Activated T-helper 1 cell treated with anti-CD3 and anti-CD28 coated beads, Interleukin-12 subunit alpha, Interleukin-12 subunit beta, Interleukin-2, Interleukin-4 antibody, amounts not matched to agents 30 ng/mL and 10 ng/mL and 1 ng/mL, durations not matched to agents 14 hours and 24 hours and 36 hours (primary cell): Measurements from ENCODE around the gene TNFRSF6B. TPM values are rescaled to one million over a fixed set of nuclear protein-coding genes. Genes with fewer than 3 reads are reported as not detected.
A peak's percentile ranks its signal among the peaks of the same experiment; 100 is the strongest.
"Not testable (repeated sequence)": the region's sequence is repeated elsewhere in the genome, so short reads cannot be mapped to it uniquely, and the experiment has no call there.

Experiments used
- DNase-seq: peaks from one replicate; pipeline ENCODE4 v3.0.0; 2021; ENCODE audit warnings: low spot score
- H3K27ac Mint-ChIP-seq: one replicate; pipeline ENCODE4 v1.8.0; 2021; ENCODE audit warnings: mild to moderate bottlenecking, mixed read lengths
- H3K27me3 Mint-ChIP-seq: one replicate; pipeline ENCODE4 v1.8.0; 2022; ENCODE audit warnings: mild to moderate bottlenecking, moderate library complexity, mixed read lengths; ENCODE audit not compliant: insufficient read depth
- H3K36me3 Mint-ChIP-seq: one replicate; pipeline ENCODE4 v1.8.0; 2021; ENCODE audit warnings: low read depth, mixed read lengths
- H3K4me1 Mint-ChIP-seq: one replicate; pipeline ENCODE4 v1.8.0; 2021; ENCODE audit warnings: low read depth, mixed read lengths
- H3K4me3 Mint-ChIP-seq: one replicate; pipeline ENCODE4 v1.8.0; 2021; ENCODE audit warnings: mild to moderate bottlenecking, moderate library complexity, mixed read lengths
- H3K9me3 Mint-ChIP-seq: one replicate; pipeline ENCODE4 v1.8.0; 2021; ENCODE audit warnings: mixed read lengths
- intact Hi-C: fragments of 100-400 bp; cut with micrococcal nuclease; formaldehyde crosslinking; loops from one replicate; pipeline ENCODE4 v1.15.1; 2024
- total RNA-seq: library from RNA; stranded (reverse); gene quantifications from 2 replicates; pipeline ENCODE4 v1.2.3, GENCODE V29; 2022

Gene TNFRSF6B
- total RNA-seq, 1 donor from 2014 or later = not detected

GRCh38 chr20:63657937-63658748, 38.3 kb upstream of the TNFRSF6B start, which contains the start of gene RTEL1:
Gene RTEL1, plus strand, starts transcription at chr20:63658312. Its CDS starts 1,091 bp downstream, at chr20:63659403.
- peaks cover 41% of the 10 kb centered on the region for H3K4me1 Mint-ChIP-seq
- H3K27me3 Mint-ChIP-seq = peaks cover 7% of the 10 kb centered on the region
- peaks cover 9% of the 10 kb centered on the region for H3K36me3 Mint-ChIP-seq
- peak; percentile 87 for DNase-seq
- peak within 1 kb of the TSS; percentile 95 for H3K27ac Mint-ChIP-seq
- H3K4me3 Mint-ChIP-seq = peak within 1 kb of the TSS; percentile 94
- no peaks in the 10 kb centered on the region for H3K9me3 Mint-ChIP-seq
- intact Hi-C loops = loop anchor here (1.0 to 5.0 kb wide), 7 partner anchors 30 to 419 kb away; partner anchors contain the start of genes ARFRP1, RGS19, TPD52L2 and UCKL1

- peaks cover 40% of the 10 kb centered on the region for H3K4me1 Mint-ChIP-seq
- intact Hi-C loops = loop anchor here (1.0 to 5.0 kb wide), 7 partner anchors 30 to 419 kb away; partner anchors contain the start of genes ARFRP1, RGS19, TPD52L2 and UCKL1
- DNase-seq = no peak
- peaks cover 7% of the 10 kb centered on the region for H3K27me3 Mint-ChIP-seq
- H3K27ac Mint-ChIP-seq = peak overlapping the region; percentile 95
- H3K9me3 Mint-ChIP-seq = no peaks in the 10 kb centered on the region
- peak overlapping the region; percentile 94 for H3K4me3 Mint-ChIP-seq
- peaks cover 9% of the 10 kb centered on the region for H3K36me3 Mint-ChIP-seq
These were observed 37.7 kb upstream of the TNFRSF6B start for GRCh38 chr20:63658749-63659187.

GRCh38 chr20:63659370-63659769, 37.1 kb upstream of the TNFRSF6B start:
- Mint-ChIP-seq H3K27ac (no peak overlapping the region), H3K4me3 (peak overlapping the region; percentile 94), H3K4me1 (peaks cover 35% of the 10 kb centered on the region), H3K36me3 (peaks cover 9% of the 10 kb centered on the region), H3K9me3 (no peaks in the 10 kb centered on the region), H3K27me3 (peaks cover 7% of the 10 kb centered on the region)
- no peak for DNase-seq
- intact Hi-C loops = loop anchor here (2.0 to 5.0 kb wide), 2 partner anchors 69 to 418 kb away; partner anchors contain the start of gene RGS19

GRCh38 chr20:63660174-63660573, 36.3 kb upstream of the TNFRSF6B start:
- H3K36me3 Mint-ChIP-seq, H3K9me3 Mint-ChIP-seq, DNase-seq, intact Hi-C loops, H3K27ac Mint-ChIP-seq, H3K27me3 Mint-ChIP-seq: not testable (repeated sequence)
- Mint-ChIP-seq H3K4me3 (peak overlapping the region; percentile 50), H3K4me1 (peaks cover 31% of the 10 kb centered on the region)

- Mint-ChIP-seq H3K27me3 (peaks cover 7% of the 10 kb centered on the region), H3K27ac (no peak overlapping the region), H3K9me3 (no peaks in the 10 kb centered on the region), H3K4me1 (peaks cover 31% of the 10 kb centered on the region), H3K4me3 (peak overlapping the region; percentile 50), H3K36me3 (peaks cover 9% of the 10 kb centered on the region)
- DNase-seq = no peak
- intact Hi-C loops = no loop called here
These were observed 35.8 kb upstream of the TNFRSF6B start for GRCh38 chr20:63660622-63661021.

- intact Hi-C loops = no loop called here
- H3K9me3 Mint-ChIP-seq = no peaks in the 10 kb centered on the region
- H3K4me1 Mint-ChIP-seq = peaks cover 31% of the 10 kb centered on the region
- no peak for DNase-seq
- peaks cover 5% of the 10 kb centered on the region for H3K27me3 Mint-ChIP-seq
- H3K36me3 Mint-ChIP-seq = peaks cover 9% of the 10 kb centered on the region
- H3K27ac Mint-ChIP-seq = no peak overlapping the region
- no peak overlapping the region for H3K4me3 Mint-ChIP-seq
These were observed 35.3 kb upstream of the TNFRSF6B start for GRCh38 chr20:63661108-63661507.

GRCh38 chr20:63661959-63662812, 34.3 kb upstream of the TNFRSF6B start:
- H3K27ac Mint-ChIP-seq = no peak overlapping the region
- H3K4me3 Mint-ChIP-seq = no peak overlapping the region

GRCh38 chr20:63662813-63663189, 33.7 kb upstream of the TNFRSF6B start:
- H3K4me1 Mint-ChIP-seq = peaks cover 26% of the 10 kb centered on the region
- H3K27ac Mint-ChIP-seq = no peak overlapping the region
- no peak for DNase-seq
- peaks cover 4% of the 10 kb centered on the region for H3K27me3 Mint-ChIP-seq
- intact Hi-C loops = no loop called here
- no peak overlapping the region for H3K4me3 Mint-ChIP-seq
- peaks cover 9% of the 10 kb centered on the region for H3K36me3 Mint-ChIP-seq
- H3K9me3 Mint-ChIP-seq = no peaks in the 10 kb centered on the region

More at GRCh38 chr20:63661959-63662812, 34.3 kb upstream of the TNFRSF6B start:
- Mint-ChIP-seq H3K9me3 (no peaks in the 10 kb centered on the region), H3K4me1 (peaks cover 31% of the 10 kb centered on the region), H3K36me3 (peaks cover 9% of the 10 kb centered on the region), H3K27me3 (peaks cover 4% of the 10 kb centered on the region)
- no peak for DNase-seq
- intact Hi-C loops = no loop called here

GRCh38 chr20:63663332-63664066, 33.0 kb upstream of the TNFRSF6B start:
- no peaks in the 10 kb centered on the region for H3K27me3 Mint-ChIP-seq
- intact Hi-C loops = no loop called here

GRCh38 chr20:63664143-63664851, 32.2 kb upstream of the TNFRSF6B start:
- intact Hi-C loops = no loop called here
- H3K4me1 Mint-ChIP-seq = peaks cover 13% of the 10 kb centered on the region
- no peak for DNase-seq
- H3K36me3 Mint-ChIP-seq = peaks cover 14% of the 10 kb centered on the region
- no peaks in the 10 kb centered on the region for H3K9me3 Mint-ChIP-seq
- no peaks in the 10 kb centered on the region for H3K27me3 Mint-ChIP-seq
- no peak overlapping the region for H3K27ac Mint-ChIP-seq
- no peak overlapping the region for H3K4me3 Mint-ChIP-seq

More at GRCh38 chr20:63663332-63664066, 33.0 kb upstream of the TNFRSF6B start:
- DNase-seq = no peak
- no peaks in the 10 kb centered on the region for H3K9me3 Mint-ChIP-seq
- peaks cover 12% of the 10 kb centered on the region for H3K36me3 Mint-ChIP-seq
- H3K4me3 Mint-ChIP-seq = no peak overlapping the region
- H3K4me1 Mint-ChIP-seq = peaks cover 21% of the 10 kb centered on the region
- H3K27ac Mint-ChIP-seq = no peak overlapping the region

- Mint-ChIP-seq H3K36me3 (peaks cover 12% of the 10 kb centered on the region), H3K4me1 (peaks cover 6% of the 10 kb centered on the region), H3K27me3 (no peaks in the 10 kb centered on the region), H3K9me3 (no peaks in the 10 kb centered on the region), H3K27ac (no peak overlapping the region), H3K4me3 (no peak overlapping the region)
- DNase-seq = no peak
- intact Hi-C loops = no loop called here
These were observed 31.4 kb upstream of the TNFRSF6B start for GRCh38 chr20:63664861-63665594.
